WI38 (cell line): ENCODE data around the gene SKAP1.

Source experiments
- H3K4me3 ChIP-seq: 2 replicates; pipeline ENCODE4 v1.5.1; 2011; ENCODE audit warnings: low read depth, mild to moderate bottlenecking, control low read depth, low read length
- CTCF ChIP-seq: IDR thresholded peaks from 2 replicates; pipeline ENCODE4 v1.5.1; 2012; ENCODE audit warnings: low read depth, mild to moderate bottlenecking, control low read depth, low read length

Gene SKAP1

GRCh38 chr17:48236681-48237134 lies 193.3 kb downstream of the SKAP1 start:
- no peak overlapping the region for H3K4me3 ChIP-seq
- TF ChIP-seq CTCF: no peak

- TF ChIP-seq CTCF: no peak
- H3K4me3 ChIP-seq: no peak overlapping the region
These were observed 195.1 kb downstream of the SKAP1 start for GRCh38 chr17:48234922-48235321.

- TF ChIP-seq CTCF: no peak
- no peak overlapping the region for H3K4me3 ChIP-seq
These were observed 197.7 kb downstream of the SKAP1 start for GRCh38 chr17:48231995-48232959.

GRCh38 chr17:48229936-48230335 lies 200.1 kb downstream of the SKAP1 start:
- TF ChIP-seq CTCF: no peak
- no peak overlapping the region for H3K4me3 ChIP-seq

- TF ChIP-seq CTCF: no peak
- H3K4me3 ChIP-seq: no peak overlapping the region
These were observed 201.3 kb downstream of the SKAP1 start for GRCh38 chr17:48228720-48229119.

GRCh38 chr17:48225725-48226567 lies 204.1 kb downstream of the SKAP1 start:
- no peak for TF ChIP-seq CTCF
- no peak overlapping the region for H3K4me3 ChIP-seq
